Caco-2 (cell line): ENCODE results near the gene SINHCAF. TPM values are rescaled to one million over a fixed set of nuclear protein-coding genes. Genes with fewer than 3 reads are reported as not detected.
A peak's percentile ranks its signal among the peaks of the same experiment; 100 is the strongest.

Experiments used
- BruUV-seq: library from RNA; stranded (reverse); fragments of 400-500 nt; replicated peaks from 2 replicates; lab custom pipeline; 2021; lab: Mats Ljungman, UMichigan
- CTCF ChIA-PET: fragments of 300-600 bp; sonication (Branson Sonifier 250); formaldehyde crosslinking; loops from one replicate; lab custom pipeline; 2022; ENCODE audit warnings: antibody characterized with exemption; lab: Charles Lee
- POLR2A ChIA-PET: fragments of 300-600 bp; sonication (Branson Sonifier 250); formaldehyde crosslinking; loops from one replicate; lab custom pipeline; 2022; ENCODE audit warnings: antibody characterized with exemption; lab: Charles Lee
- DNase-seq, 2 experiments: peaks; one replicate each; pipeline versions ENCODE4 v3.0.0 to v3.0.0-alpha.2; 2020 to 2022
- H3K27me3 ChIP-seq: replicated peaks from 2 replicates; pipeline ENCODE4 v1.6.0; 2011; ENCODE audit warnings: low read length; ENCODE audit not compliant: control insufficient read depth, insufficient read depth
- H3K36me3 ChIP-seq: 2 replicates; pipeline ENCODE4 v1.5.1; 2011; ENCODE audit warnings: low read length; ENCODE audit not compliant: control insufficient read depth, insufficient read depth
- H3K4me1 ChIP-seq: fragments of 250-450 bp; sonication (Bioruptor Pico); 2 replicates; pipeline ENCODE4 v1.5.1; 2020; ENCODE audit warnings: mild to moderate bottlenecking
- H3K4me3 ChIP-seq: 2 replicates; pipeline ENCODE4 v1.5.1; 2011; ENCODE audit warnings: low read depth, mild to moderate bottlenecking, control low read depth, low read length
- H3K9me3 ChIP-seq: fragments of 250-450 bp; sonication (Bioruptor Pico); 2 replicates; pipeline ENCODE4 v1.5.1; 2020; ENCODE audit warnings: mild to moderate bottlenecking, moderate library complexity
- H3K27ac Mint-ChIP-seq: one replicate; pipeline ENCODE4 v1.8.0; 2022; ENCODE audit warnings: mixed read lengths; ENCODE audit not compliant: unreplicated experiment
- H3K27me3 Mint-ChIP-seq: one replicate; pipeline ENCODE4 v1.8.0; 2022; ENCODE audit warnings: mixed read lengths; ENCODE audit not compliant: insufficient read depth, unreplicated experiment
- H3K36me3 Mint-ChIP-seq: one replicate; pipeline ENCODE4 v1.8.0; 2022; ENCODE audit warnings: mild to moderate bottlenecking, mixed read lengths; ENCODE audit not compliant: insufficient read depth, unreplicated experiment
- H3K4me1 Mint-ChIP-seq: one replicate; pipeline ENCODE4 v1.8.0; 2022; ENCODE audit warnings: low read depth, mixed read lengths; ENCODE audit not compliant: unreplicated experiment
- H3K4me3 Mint-ChIP-seq: one replicate; pipeline ENCODE4 v1.8.0; 2022; ENCODE audit warnings: mild to moderate bottlenecking, moderate library complexity, mixed read lengths; ENCODE audit not compliant: unreplicated experiment
- H3K9me3 Mint-ChIP-seq: one replicate; pipeline ENCODE4 v1.8.0; 2022; ENCODE audit warnings: mixed read lengths; ENCODE audit not compliant: unreplicated experiment
- CTCF ChIP-seq, 2 experiments: fragments of 200-600 bp in 1 of 2; IDR thresholded peaks; 1 replicate in 1 of 2; 2 replicates in 1 of 2; pipeline versions ENCODE4 v1.5.1 to v1.8.0; 2011 to 2022; ENCODE audit warnings: antibody characterized with exemption in 1 of 2, control low read depth in 1 of 2, inconsistent platforms in 1 of 2, low read depth in 1 of 2, low read length in 1 of 2, mild to moderate bottlenecking in 1 of 2, moderate library complexity in 1 of 2; ENCODE audit not compliant: insufficient read depth in 1 of 2, severe bottlenecking in 1 of 2, unreplicated experiment in 1 of 2
- intact Hi-C: fragments of 100-400 bp; cut with micrococcal nuclease; formaldehyde crosslinking; loops from one replicate; pipeline ENCODE4 v1.10.0; 2022; ENCODE audit not compliant: unreplicated experiment
- total RNA-seq: library from RNA; stranded (reverse); gene quantifications from 2 replicates; pipeline ENCODE4 v1.2.3, GENCODE V29; 2022

SINHCAF gene
- total RNA-seq, 1 experiment from 2014 or later: 319 TPM

GRCh38 chr12:31368666-31369361 is 42.9 kb upstream of the SINHCAF start:
- Mint-ChIP-seq H3K4me3 (peak overlapping the region; percentile 70), H3K27me3 (no peaks in the 10 kb centered on the region), H3K36me3 (peaks cover 44% of the 10 kb centered on the region), H3K27ac (peak overlapping the region; percentile 100), H3K9me3 (peaks cover 10% of the 10 kb centered on the region), H3K4me1 (peaks cover 49% of the 10 kb centered on the region)
- H3K9me3 ChIP-seq: no peaks in the 10 kb centered on the region
- CTCF ChIA-PET: interaction anchor here (1.0 kb wide), 1 partner anchor 97 kb away, joined by 3 read pairs; no protein-coding TSS in a partner anchor
- BruUV-seq: no TSS peak
- no peaks in the 10 kb centered on the region for H3K36me3 ChIP-seq
- intact Hi-C loops: no loop called here
- no peak overlapping the region for H3K4me3 ChIP-seq
- peaks cover 30% of the 10 kb centered on the region for H3K4me1 ChIP-seq
- no peak for TF ChIP-seq CTCF (IDR thresholded peaks at IDR 0.05; ENCODE audit: insufficient read depth in 1 of 2, low read depth in 1 of 2, low read length in 1 of 2, severe bottlenecking in 1 of 2, unreplicated experiment in 1 of 2)
- H3K27me3 ChIP-seq: no peaks in the 10 kb centered on the region
- POLR2A ChIA-PET: interaction anchor here (0.9 to 4.1 kb wide), 5 partner anchors 14 to 48 kb away, joined by 3 to 145 read pairs (median 6); partner anchors contain the start of gene SINHCAF
- DNase-seq: peak; percentile 63

- H3K9me3 Mint-ChIP-seq: peaks cover 10% of the 10 kb centered on the region
- POLR2A ChIA-PET: no interaction called here
- Histone ChIP-seq H3K36me3 (no peaks in the 10 kb centered on the region), H3K27me3 (no peaks in the 10 kb centered on the region), H3K4me3 (no peak overlapping the region), H3K9me3 (no peaks in the 10 kb centered on the region), H3K4me1 (peaks cover 50% of the 10 kb centered on the region)
- H3K4me1 Mint-ChIP-seq: peaks cover 60% of the 10 kb centered on the region
- no peak overlapping the region for H3K4me3 Mint-ChIP-seq
- CTCF ChIA-PET: interaction anchor here (0.6 kb wide), 1 partner anchor 64 kb away, joined by 3 read pairs; no protein-coding TSS in a partner anchor
- no TSS peak for BruUV-seq
- intact Hi-C loops: no loop called here
- peaks cover 27% of the 10 kb centered on the region for H3K36me3 Mint-ChIP-seq
- no peak for DNase-seq
- H3K27me3 Mint-ChIP-seq: no peaks in the 10 kb centered on the region
- no peak for TF ChIP-seq CTCF (IDR thresholded peaks at IDR 0.05; ENCODE audit: insufficient read depth in 1 of 2, low read depth in 1 of 2, low read length in 1 of 2, severe bottlenecking in 1 of 2, unreplicated experiment in 1 of 2)
- H3K27ac Mint-ChIP-seq: no peak overlapping the region
Measured at GRCh38 chr12:31366104-31366621, 40.2 kb upstream of the SINHCAF start.

GRCh38 chr12:31363831-31364230 is 37.9 kb upstream of the SINHCAF start:
- Histone ChIP-seq H3K4me3 (no peak overlapping the region), H3K27me3 (no peaks in the 10 kb centered on the region), H3K9me3 (no peaks in the 10 kb centered on the region), H3K4me1 (peaks cover 33% of the 10 kb centered on the region), H3K36me3 (no peaks in the 10 kb centered on the region)
- ChIA-PET POLR2A (interaction anchor here (2.1 to 2.9 kb wide), 2 partner anchors 38 to 41 kb away, joined by 6 to 37 read pairs; partner anchors contain the start of gene SINHCAF), CTCF (interaction anchor here (1.5 to 2.0 kb wide), 3 partner anchors 38 to 92 kb away, joined by 6 to 13 read pairs (median 10); partner anchors contain the start of gene SINHCAF)
- Mint-ChIP-seq H3K4me1 (peaks cover 38% of the 10 kb centered on the region), H3K27me3 (no peaks in the 10 kb centered on the region), H3K36me3 (peaks cover 9% of the 10 kb centered on the region), H3K4me3 (no peak overlapping the region), H3K27ac (peak overlapping the region; percentile 82), H3K9me3 (peaks cover 10% of the 10 kb centered on the region)
- no TSS peak for BruUV-seq
- intact Hi-C loops: loop anchor here (1.0 to 2.0 kb wide), 3 partner anchors 23 to 61 kb away; partner anchors contain the start of gene SINHCAF
- no peak for TF ChIP-seq CTCF (IDR thresholded peaks at IDR 0.05; ENCODE audit: insufficient read depth in 1 of 2, low read depth in 1 of 2, low read length in 1 of 2, severe bottlenecking in 1 of 2, unreplicated experiment in 1 of 2)
- no peak for DNase-seq
